C4-2B (cell line): ENCODE results near the gene ADGRV1.

Source experiments
- H3K27ac ChIP-seq: fragments of 450-650 bp; 2 replicates; pipeline ENCODE4 v1.5.1; 2017
- ZFX ChIP-seq: fragments of 450-650 bp; IDR thresholded peaks from 2 replicates; pipeline ENCODE4 v1.6.1; 2017
- TF ChIP-seq, protein P1 (sequence below): fragments of 450-650 bp; conservative IDR thresholded peaks from 2 replicates; pipeline ENCODE4 v1.5.1; 2017; ENCODE audit warnings: mild to moderate bottlenecking

The ADGRV1 gene

DNA sequence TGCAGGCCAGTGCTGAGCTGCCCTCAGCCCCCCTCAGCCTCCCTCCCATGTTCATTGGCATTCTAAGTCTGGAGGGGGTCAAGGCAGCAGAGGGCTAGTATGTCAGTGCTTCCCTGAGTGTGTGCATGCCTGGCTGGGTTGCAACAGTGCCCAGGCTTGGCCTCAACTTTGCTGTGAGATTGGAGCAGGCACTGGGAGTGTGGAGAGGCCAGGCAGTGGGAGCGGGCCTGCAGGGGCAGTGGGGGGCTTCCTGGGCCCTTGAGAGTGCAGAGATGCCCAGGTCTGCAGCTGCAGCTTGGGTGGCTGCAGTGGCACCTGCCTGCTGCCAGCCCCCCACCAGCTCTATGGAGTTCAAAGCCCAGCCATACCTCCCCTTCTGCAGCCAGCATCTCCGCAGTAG is 585.2 kb downstream of the ADGRV1 start:
- TF ChIP-seq, protein P1, sequence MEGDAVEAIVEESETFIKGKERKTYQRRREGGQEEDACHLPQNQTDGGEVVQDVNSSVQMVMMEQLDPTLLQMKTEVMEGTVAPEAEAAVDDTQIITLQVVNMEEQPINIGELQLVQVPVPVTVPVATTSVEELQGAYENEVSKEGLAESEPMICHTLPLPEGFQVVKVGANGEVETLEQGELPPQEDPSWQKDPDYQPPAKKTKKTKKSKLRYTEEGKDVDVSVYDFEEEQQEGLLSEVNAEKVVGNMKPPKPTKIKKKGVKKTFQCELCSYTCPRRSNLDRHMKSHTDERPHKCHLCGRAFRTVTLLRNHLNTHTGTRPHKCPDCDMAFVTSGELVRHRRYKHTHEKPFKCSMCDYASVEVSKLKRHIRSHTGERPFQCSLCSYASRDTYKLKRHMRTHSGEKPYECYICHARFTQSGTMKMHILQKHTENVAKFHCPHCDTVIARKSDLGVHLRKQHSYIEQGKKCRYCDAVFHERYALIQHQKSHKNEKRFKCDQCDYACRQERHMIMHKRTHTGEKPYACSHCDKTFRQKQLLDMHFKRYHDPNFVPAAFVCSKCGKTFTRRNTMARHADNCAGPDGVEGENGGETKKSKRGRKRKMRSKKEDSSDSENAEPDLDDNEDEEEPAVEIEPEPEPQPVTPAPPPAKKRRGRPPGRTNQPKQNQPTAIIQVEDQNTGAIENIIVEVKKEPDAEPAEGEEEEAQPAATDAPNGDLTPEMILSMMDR = no peak
- no peak for TF ChIP-seq ZFX
- no peak overlapping the region for H3K27ac ChIP-seq

- no peak overlapping the region for H3K27ac ChIP-seq
- no peak for TF ChIP-seq ZFX
- TF ChIP-seq, protein P1 = no peak
These were observed 586.1 kb downstream of the ADGRV1 start for GRCh38 chr5:91144491-91145332.

GRCh38 chr5:91145333-91145620 is 586.7 kb downstream of the ADGRV1 start:
- TF ChIP-seq, protein P1 = no peak
- TF ChIP-seq ZFX = no peak
- H3K27ac ChIP-seq = no peak overlapping the region

GRCh38 chr5:91146230-91146629 is 587.6 kb downstream of the ADGRV1 start:
- no peak for TF ChIP-seq ZFX
- TF ChIP-seq, protein P1 = no peak
- no peak overlapping the region for H3K27ac ChIP-seq

DNA sequence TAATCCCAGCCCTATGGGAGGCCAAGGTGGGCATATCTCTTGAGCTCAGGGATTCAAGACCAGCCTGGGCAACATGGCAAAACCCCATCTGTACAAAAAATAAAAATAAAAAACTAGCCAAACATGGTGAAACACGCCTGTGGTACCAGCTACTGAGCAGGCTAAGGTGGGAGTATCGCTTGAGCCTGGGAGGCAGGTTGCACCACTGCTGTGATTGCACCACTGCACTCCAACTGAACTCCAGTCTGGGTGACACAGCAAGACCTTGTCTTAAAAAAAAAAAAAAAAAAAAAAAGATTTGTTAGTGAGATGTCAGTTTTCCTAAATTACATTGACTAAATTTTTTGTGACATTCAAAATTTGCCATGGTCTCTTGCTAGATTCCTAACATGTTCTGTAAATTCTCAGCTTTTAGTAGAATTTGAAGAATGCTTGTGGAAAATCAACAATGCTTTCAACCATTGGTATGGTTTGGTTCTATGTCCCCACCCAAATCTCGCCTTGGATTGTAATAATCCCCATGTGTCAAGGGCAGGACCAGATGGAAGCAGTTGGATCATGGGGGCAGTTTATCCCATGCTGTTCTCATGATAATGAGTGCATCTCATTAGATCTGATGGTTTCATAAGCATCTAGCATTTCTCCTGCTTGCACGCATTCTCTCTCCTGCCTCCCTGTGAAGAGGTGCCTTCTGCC is 588.5 kb downstream of the ADGRV1 start:
- no peak overlapping the region for H3K27ac ChIP-seq

DNA sequence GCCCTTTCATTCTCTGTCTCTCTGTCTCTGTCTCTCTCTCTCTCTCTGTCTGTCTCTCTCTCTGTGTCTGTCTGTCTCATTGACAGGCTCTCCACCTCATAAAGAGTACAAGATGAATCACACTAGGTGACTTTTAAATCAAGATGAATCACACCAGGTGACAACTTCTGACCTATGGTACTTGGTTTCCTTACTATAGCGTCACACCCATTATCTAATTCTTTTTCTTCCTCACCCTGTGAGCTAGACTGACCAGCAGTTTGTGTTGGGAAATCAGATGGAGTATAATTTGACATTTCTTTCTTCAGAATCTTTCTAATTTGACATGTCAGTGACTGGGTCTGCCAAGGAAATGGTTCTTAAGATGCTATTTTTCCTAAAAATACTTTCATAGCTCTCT is 591.6 kb downstream of the ADGRV1 start:
- no peak for TF ChIP-seq ZFX
- TF ChIP-seq, protein P1 = no peak
- H3K27ac ChIP-seq = no peak overlapping the region

More for the DNA sequence above, 588.5 kb downstream of the ADGRV1 start:
- TF ChIP-seq, protein P1 = no peak
- TF ChIP-seq ZFX = no peak

- no peak overlapping the region for H3K27ac ChIP-seq
These were observed 592.0 kb downstream of the ADGRV1 start for GRCh38 chr5:91150636-91151035.

More at GRCh38 chr5:91150636-91151035, 592.0 kb downstream of the ADGRV1 start:
- no peak for TF ChIP-seq ZFX
- TF ChIP-seq, protein P1 = no peak
